Right lobe of liver (tissue), 6 donors: ENCODE results near the gene AP1B1. TPM values are rescaled to one million over a fixed set of nuclear protein-coding genes. Genes with fewer than 3 reads are reported as not detected.

Experiments
- ATAC-seq, 4 donors: fragments of 200-7000 bp; cut with Tn5 transposase; one replicate each; pipeline ENCODE4 v1.9.1; 2020; ENCODE audit warnings: mild to moderate bottlenecking in 4 of 4, moderate library complexity in 4 of 4
- DNase-seq, 3 donors: peaks; one replicate each; pipeline ENCODE4 v3.0.0-alpha.2; 2020
- H3K27ac ChIP-seq, 3 donors: fragments of 200-600 bp; one replicate each; pipeline ENCODE4 v1.8.0; 2022
- H3K27me3 ChIP-seq, 2 donors: fragments of 200-600 bp; one replicate each; pipeline ENCODE4 v1.8.0; 2022
- H3K36me3 ChIP-seq, 4 donors: fragments of 200-600 bp; sonication (generic) in 1 of 4; one replicate each; pipeline versions ENCODE4 v1.5.1 to v1.8.0; 2017 to 2022; ENCODE audit warnings: control low read depth in 1 of 4
- H3K4me1 ChIP-seq, 4 donors: fragments of 200-600 bp; sonication (generic) in 1 of 4; one replicate each; pipeline versions ENCODE4 v1.5.1 to v1.8.0; 2017 to 2022; ENCODE audit warnings: control low read depth in 1 of 4
- H3K4me3 ChIP-seq, 3 donors: fragments of 200-600 bp; one replicate each; pipeline ENCODE4 v1.8.0; 2022
- H3K9me3 ChIP-seq, 4 donors: fragments of 200-600 bp; sonication (generic) in 1 of 4; one replicate each; pipeline versions ENCODE4 v1.5.1 to v1.8.0; 2017 to 2022; ENCODE audit warnings: control low read depth in 1 of 4
- POLR2A ChIP-seq: fragments of 450-650 bp; IDR thresholded peaks from one replicate; pipeline ENCODE4 v1.6.1; 2017; ENCODE audit warnings: antibody characterized with exemption, mild to moderate bottlenecking
- WGBS: methylation state at CpG from one replicate; pipeline ENCODE4 v1.1.6; 2018; ENCODE audit warnings: low coverage, low lambda C conversion rate; ENCODE audit not compliant: insufficient coverage; ENCODE audit errors: missing lambda C conversion rate; 5-methylcytosine and 5-hydroxymethylcytosine counted together
- intact Hi-C, 2 donors: fragments of 100-400 bp; cut with DNase I; formaldehyde crosslinking; loops; one replicate each; pipeline versions ENCODE4 v1.11.2 to v1.14.1; 2022
- total RNA-seq, 6 experiments: library from RNA; depleted of rRNA in 2 of 6; stranded (reverse); fragments of >200 nt in 2 of 6; fragmentation: NEBNext Ultra II Directional in 3 of 6; extraction: Animal tissue kit (Norgen Biotek cat#: 25700) in 3 of 6; gene quantifications; one replicate each; pipeline versions ENCODE4 v1.1.0 to v1.2.4, GENCODE V29; 2016 to 2023
- TF ChIP-seq, protein P1 (sequence below), 4 donors: fragments of 200-600 bp in 3 of 4; fragments of 450-650 bp in 1 of 4; IDR thresholded peaks; one replicate each; pipeline versions ENCODE4 v1.5.1 to v1.8.0; 2016 to 2022; ENCODE audit warnings: antibody characterized with exemption in 4 of 4, mild to moderate bottlenecking in 2 of 4
- donor health status: DM: no; HTN: yes; CAD: no.
- donor health status: DM: no; HTN: no; CAD: no.
- donor health status: DM: no; HTN: no; CAD: no.
- donor health status: DM: no; HTN: yes; CAD: no.
- donor health status: DM: no; HTN: yes; CAD: no.

The AP1B1 gene
- total RNA-seq, 6 experiments from 2014 or later = 35.7 to 63.2 (median 44.4) TPM

DNA sequence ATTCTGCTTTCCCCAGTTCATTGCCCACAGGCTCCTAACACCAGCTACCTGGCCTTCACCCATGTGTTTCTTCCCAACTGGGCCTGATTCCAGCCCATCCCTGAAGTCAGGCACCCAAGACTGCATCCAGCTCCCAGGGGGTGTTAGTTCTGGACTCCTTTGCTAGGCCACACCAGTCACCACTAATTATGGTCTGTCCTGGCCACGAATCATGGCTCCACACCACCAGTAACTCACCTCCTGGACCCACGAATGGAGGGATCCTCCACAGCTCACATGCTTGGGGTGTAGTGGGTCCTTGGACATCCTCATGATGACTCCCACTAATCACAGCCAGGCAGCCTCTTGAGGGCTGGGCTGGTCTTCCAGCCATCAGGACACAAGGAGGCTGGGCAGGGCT, 69.3 kb downstream of the AP1B1 start:
- H3K36me3 ChIP-seq = no peaks in the 10 kb centered on the region
- no peak for TF ChIP-seq POLR2A
- TF ChIP-seq, protein P1, sequence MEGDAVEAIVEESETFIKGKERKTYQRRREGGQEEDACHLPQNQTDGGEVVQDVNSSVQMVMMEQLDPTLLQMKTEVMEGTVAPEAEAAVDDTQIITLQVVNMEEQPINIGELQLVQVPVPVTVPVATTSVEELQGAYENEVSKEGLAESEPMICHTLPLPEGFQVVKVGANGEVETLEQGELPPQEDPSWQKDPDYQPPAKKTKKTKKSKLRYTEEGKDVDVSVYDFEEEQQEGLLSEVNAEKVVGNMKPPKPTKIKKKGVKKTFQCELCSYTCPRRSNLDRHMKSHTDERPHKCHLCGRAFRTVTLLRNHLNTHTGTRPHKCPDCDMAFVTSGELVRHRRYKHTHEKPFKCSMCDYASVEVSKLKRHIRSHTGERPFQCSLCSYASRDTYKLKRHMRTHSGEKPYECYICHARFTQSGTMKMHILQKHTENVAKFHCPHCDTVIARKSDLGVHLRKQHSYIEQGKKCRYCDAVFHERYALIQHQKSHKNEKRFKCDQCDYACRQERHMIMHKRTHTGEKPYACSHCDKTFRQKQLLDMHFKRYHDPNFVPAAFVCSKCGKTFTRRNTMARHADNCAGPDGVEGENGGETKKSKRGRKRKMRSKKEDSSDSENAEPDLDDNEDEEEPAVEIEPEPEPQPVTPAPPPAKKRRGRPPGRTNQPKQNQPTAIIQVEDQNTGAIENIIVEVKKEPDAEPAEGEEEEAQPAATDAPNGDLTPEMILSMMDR (IDR thresholded peaks at IDR 0.05) = no peak
- no peaks in the 10 kb centered on the region for H3K9me3 ChIP-seq
- no peak overlapping the region for H3K4me3 ChIP-seq
- DNase-seq (no peak), ATAC-seq (no peak)
- peaks cover 0 to 9% of the 10 kb centered on the region in 2 donors for H3K27me3 ChIP-seq
- intact Hi-C loops = no loop called here
- H3K27ac ChIP-seq = no peak overlapping the region
- peaks cover 0 to 6% (median 3%) of the 10 kb centered on the region in 4 donors for H3K4me1 ChIP-seq
- WGBS = 50% methylated on average over 1 of the region's 2 CpGs

GRCh38 chr22:29317827-29318454, 70.4 kb downstream of the AP1B1 start:
- H3K9me3 ChIP-seq = no peaks in the 10 kb centered on the region
- H3K4me3 ChIP-seq = no peak overlapping the region
- DNase-seq (no peak), ATAC-seq (no peak)
- no peak for TF ChIP-seq POLR2A
- TF ChIP-seq, protein P1 (IDR thresholded peaks at IDR 0.05) = no peak
- H3K27me3 ChIP-seq = peaks cover 0 to 9% of the 10 kb centered on the region in 2 donors
- intact Hi-C loops = no loop called here
- H3K4me1 ChIP-seq = peaks cover 0 to 12% (median 3%) of the 10 kb centered on the region in 4 donors
- 90% methylated on average over 11 of the region's 18 CpGs for WGBS
- H3K36me3 ChIP-seq = no peaks in the 10 kb centered on the region
- H3K27ac ChIP-seq = no peak overlapping the region

GRCh38 chr22:29316141-29316828, 72.1 kb downstream of the AP1B1 start:
- no peak overlapping the region for H3K4me3 ChIP-seq
- no peak overlapping the region for H3K27ac ChIP-seq
- H3K9me3 ChIP-seq = no peaks in the 10 kb centered on the region
- H3K27me3 ChIP-seq = peaks cover 0 to 9% of the 10 kb centered on the region in 2 donors
- ATAC-seq (no peak), DNase-seq (peak in 1 of 3 donors; percentile 35)
- H3K36me3 ChIP-seq = no peaks in the 10 kb centered on the region
- peaks cover 0 to 12% (median 3%) of the 10 kb centered on the region in 4 donors for H3K4me1 ChIP-seq
- no peak for TF ChIP-seq POLR2A
- TF ChIP-seq, protein P1 (IDR thresholded peaks at IDR 0.05) = no peak
- intact Hi-C loops = no loop called here
- WGBS = 50% methylated on average over 6 of the region's 18 CpGs

GRCh38 chr22:29315286-29316140, 72.9 kb downstream of the AP1B1 start, which contains the start of gene RASL10A:
Gene RASL10A (minus strand): TSS chr22:29315697. CDS start chr22:29315246, 451 bp downstream.
- H3K4me3 ChIP-seq = peak within 1 kb of the TSS in 1 of 3 donors; percentile 31
- no peak within 1 kb of the TSS for H3K27ac ChIP-seq
- intact Hi-C loops = no loop called here
- H3K27me3 ChIP-seq = peaks cover 0 to 9% of the 10 kb centered on the region in 2 donors
- H3K9me3 ChIP-seq = no peaks in the 10 kb centered on the region
- TF ChIP-seq POLR2A = no peak
- TF ChIP-seq, protein P1 (IDR thresholded peaks at IDR 0.05) = no peak
- peaks cover 0 to 12% (median 4%) of the 10 kb centered on the region in 4 donors for H3K4me1 ChIP-seq
- 2% methylated on average over 11 of the region's 103 CpGs for WGBS
- H3K36me3 ChIP-seq = no peaks in the 10 kb centered on the region
- DNase-seq (peak in 2 of 3 donors; percentile 38 to 48), ATAC-seq (no peak)
